Sigmoid colon (tissue), 7 donors: ENCODE results near the gene AMFR. TPM values are rescaled to one million over a fixed set of nuclear protein-coding genes. Genes with fewer than 3 reads are reported as not detected.

ENCODE experiments used
- DNase-seq: peaks from one replicate; pipeline ENCODE4 v3.0.0-alpha.2; 2019
- H3K27ac ChIP-seq, 4 donors: fragments of 200-600 bp; sonication (generic); one replicate each; pipeline ENCODE4 v1.5.1; 2016 to 2019; ENCODE audit warnings: mild to moderate bottlenecking in 1 of 4
- H3K27me3 ChIP-seq, 3 donors: fragments of 200-600 bp; sonication (generic); one replicate each; pipeline ENCODE4 v1.5.1; 2019; ENCODE audit warnings: mild to moderate bottlenecking in 1 of 3
- H3K36me3 ChIP-seq, 4 donors: fragments of 200-600 bp; sonication (generic); one replicate each; pipeline ENCODE4 v1.5.1; 2016 to 2019
- H3K4me1 ChIP-seq, 4 donors: fragments of 200-600 bp; sonication (generic); one replicate each; pipeline ENCODE4 v1.5.1; 2017 to 2019
- H3K4me3 ChIP-seq, 4 donors: fragments of 200-600 bp; sonication (generic); one replicate each; pipeline ENCODE4 v1.5.1; 2017 to 2019; ENCODE audit warnings: mild to moderate bottlenecking in 2 of 4, moderate library complexity in 1 of 4
- H3K9me3 ChIP-seq, 4 donors: fragments of 200-600 bp in 3 of 4; sonication (generic) in 3 of 4; one replicate each; pipeline versions ENCODE4 v1.5.1 to v1.6.1; 2013 to 2019
- EP300 ChIP-seq, 4 donors: sonication (generic); formaldehyde crosslinking; IDR thresholded peaks; one replicate each; pipeline ENCODE4 v1.6.1; 2017; ENCODE audit warnings: antibody characterized with exemption in 4 of 4
- POLR2A ChIP-seq, 2 donors: fragments of 450-650 bp; IDR thresholded peaks; one replicate each; pipeline ENCODE4 v1.6.1; 2016; ENCODE audit warnings: antibody characterized with exemption in 2 of 2, mild to moderate bottlenecking in 2 of 2, moderate library complexity in 2 of 2
- POLR2AphosphoS5 ChIP-seq, 4 donors: sonication (generic); formaldehyde crosslinking; IDR thresholded peaks; one replicate each; pipeline ENCODE4 v1.6.1; 2017; ENCODE audit warnings: antibody characterized with exemption in 4 of 4
- WGBS, 2 donors: extraction: QIAGEN DNeasy Blood & Tissue Kit; methylation state at CpG; one replicate each; pipeline ENCODE4 v1.1.7; 2013; 5-methylcytosine and 5-hydroxymethylcytosine counted together
- intact Hi-C: fragments of 100-400 bp; cut with DNase I; formaldehyde crosslinking; loops from one replicate; pipeline ENCODE4 v1.15.1; 2023
- polyA plus RNA-seq, 3 donors: library from polyadenylated mRNA; stranded (reverse); fragments of 200-250 nt; gene quantifications; one replicate each; pipeline ENCODE4 v1.2.3, GENCODE V29; 2013
- total RNA-seq, 4 donors: library from RNA; depleted of rRNA; stranded (reverse); fragments of >200 nt; gene quantifications; one replicate each; pipeline ENCODE4 v1.1.0, GENCODE V29; 2016
- TF ChIP-seq, protein P1 (sequence below), 4 experiments: fragments of 450-650 bp in 3 of 4; fragments of 200-600 bp in 1 of 4; IDR thresholded peaks; one replicate each; pipeline ENCODE4 v1.5.1; 2016 to 2019; ENCODE audit warnings: antibody characterized with exemption in 4 of 4, mild to moderate bottlenecking in 3 of 4, moderate library complexity in 2 of 4
- donor health status: healthy with polysubstance abuse.
- donor health status: Bipolar disorder and iron deficiency.
- donor health status: healthy.

The AMFR gene
- total and polyA plus RNA-seq, 7 donors, result 22.4 to 201 (median 111) TPM

DNA sequence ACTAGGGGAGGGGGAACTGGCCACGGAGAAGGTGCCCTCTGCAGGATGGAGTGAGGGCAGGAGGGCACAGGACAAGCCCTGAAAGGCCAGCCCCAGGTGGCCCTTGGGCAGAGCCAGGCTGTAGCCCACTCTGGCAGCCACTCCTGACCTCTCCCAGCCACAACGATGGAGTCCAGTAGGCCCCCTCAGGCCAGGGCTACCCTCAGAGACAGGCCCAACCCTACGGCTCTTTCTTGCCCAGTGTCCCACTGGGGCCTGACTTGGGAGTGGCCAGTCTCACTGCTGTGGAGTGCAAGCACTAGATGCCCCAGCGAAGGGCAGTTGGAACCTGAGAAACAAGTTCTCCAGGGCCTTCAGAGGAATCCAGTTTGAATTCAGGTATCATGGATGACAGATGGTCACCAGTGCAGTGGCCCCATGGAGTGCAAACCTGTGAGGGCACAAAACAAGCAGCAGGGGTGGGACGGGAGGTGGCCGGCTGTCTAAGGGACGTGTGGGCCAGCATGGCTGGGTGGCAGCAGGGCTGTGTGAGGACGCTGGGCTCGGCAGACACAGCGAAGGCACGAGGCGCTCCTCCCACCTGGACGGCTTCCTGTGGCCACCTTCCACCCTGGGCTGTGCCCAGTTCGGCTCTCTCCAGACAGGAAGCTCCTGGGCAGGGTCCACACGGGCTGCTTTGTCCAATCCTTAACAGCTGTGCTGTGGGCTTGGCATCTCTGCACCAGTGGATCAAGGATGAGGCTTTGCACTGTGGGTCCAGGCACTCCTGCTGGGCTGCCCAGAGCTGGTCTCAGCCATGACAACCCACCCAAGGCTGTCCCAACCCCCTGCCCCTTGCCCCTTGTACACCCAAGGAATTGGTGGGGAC lies 72.1 kb downstream of the AMFR start:
- Histone ChIP-seq H3K4me1 (peaks cover 0 to 21% (median 15%) of the 10 kb centered on the region in 4 donors), H3K4me3 (no peak overlapping the region), H3K9me3 (no peaks in the 10 kb centered on the region), H3K27me3 (no peaks in the 10 kb centered on the region), H3K27ac (no peak overlapping the region), H3K36me3 (peaks cover 0 to 24% (median 0%) of the 10 kb centered on the region in 4 donors)
- TF ChIP-seq POLR2A (IDR thresholded peaks at IDR 0.05) (no peak), POLR2AphosphoS5 (IDR thresholded peaks at IDR 0.05) (no peak), EP300 (IDR thresholded peaks at IDR 0.05) (no peak)
- TF ChIP-seq, protein P1, sequence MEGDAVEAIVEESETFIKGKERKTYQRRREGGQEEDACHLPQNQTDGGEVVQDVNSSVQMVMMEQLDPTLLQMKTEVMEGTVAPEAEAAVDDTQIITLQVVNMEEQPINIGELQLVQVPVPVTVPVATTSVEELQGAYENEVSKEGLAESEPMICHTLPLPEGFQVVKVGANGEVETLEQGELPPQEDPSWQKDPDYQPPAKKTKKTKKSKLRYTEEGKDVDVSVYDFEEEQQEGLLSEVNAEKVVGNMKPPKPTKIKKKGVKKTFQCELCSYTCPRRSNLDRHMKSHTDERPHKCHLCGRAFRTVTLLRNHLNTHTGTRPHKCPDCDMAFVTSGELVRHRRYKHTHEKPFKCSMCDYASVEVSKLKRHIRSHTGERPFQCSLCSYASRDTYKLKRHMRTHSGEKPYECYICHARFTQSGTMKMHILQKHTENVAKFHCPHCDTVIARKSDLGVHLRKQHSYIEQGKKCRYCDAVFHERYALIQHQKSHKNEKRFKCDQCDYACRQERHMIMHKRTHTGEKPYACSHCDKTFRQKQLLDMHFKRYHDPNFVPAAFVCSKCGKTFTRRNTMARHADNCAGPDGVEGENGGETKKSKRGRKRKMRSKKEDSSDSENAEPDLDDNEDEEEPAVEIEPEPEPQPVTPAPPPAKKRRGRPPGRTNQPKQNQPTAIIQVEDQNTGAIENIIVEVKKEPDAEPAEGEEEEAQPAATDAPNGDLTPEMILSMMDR (IDR thresholded peaks at IDR 0.05), result no peak
- intact Hi-C loops, result no loop called here
- 82 to 88% methylated on average over 15 of the region's 15 CpGs for WGBS, 2 donors
- peak; percentile 55 for DNase-seq

DNA sequence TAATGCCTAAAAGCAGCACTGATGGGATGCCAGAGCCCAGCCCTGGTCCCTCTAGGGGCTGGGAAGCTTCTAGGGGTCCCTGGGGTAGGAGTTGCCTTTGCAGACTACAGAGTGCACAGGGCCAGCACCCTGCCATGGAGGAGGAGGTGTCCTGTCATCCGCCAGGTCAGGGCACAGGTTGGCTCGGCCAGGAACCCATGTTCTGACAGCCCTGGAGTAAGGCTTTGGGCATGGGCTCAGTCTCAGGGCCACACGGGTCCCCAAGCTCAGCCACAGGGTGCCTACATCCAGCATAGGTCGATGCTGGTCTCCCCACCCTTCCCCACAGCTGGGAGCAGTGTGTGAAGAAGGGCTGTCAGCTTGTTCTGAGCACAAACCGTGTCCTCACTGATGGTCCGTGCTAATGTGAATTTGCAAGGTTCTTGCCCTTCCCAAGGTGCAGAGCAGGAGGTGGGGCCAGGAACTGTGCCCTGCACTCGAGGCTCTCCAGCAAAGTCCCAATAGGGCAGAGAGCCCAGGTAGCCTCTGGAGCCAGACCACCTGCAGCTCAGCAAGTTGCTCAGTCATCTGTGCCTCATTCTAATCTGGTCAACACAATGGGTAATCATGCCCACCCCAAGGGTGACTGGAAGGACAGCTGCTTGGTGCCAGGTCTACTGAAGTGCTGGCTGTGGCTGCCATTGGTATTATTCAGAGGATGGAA lies 72.8 kb downstream of the AMFR start:
- intact Hi-C loops, result no loop called here

DNA sequence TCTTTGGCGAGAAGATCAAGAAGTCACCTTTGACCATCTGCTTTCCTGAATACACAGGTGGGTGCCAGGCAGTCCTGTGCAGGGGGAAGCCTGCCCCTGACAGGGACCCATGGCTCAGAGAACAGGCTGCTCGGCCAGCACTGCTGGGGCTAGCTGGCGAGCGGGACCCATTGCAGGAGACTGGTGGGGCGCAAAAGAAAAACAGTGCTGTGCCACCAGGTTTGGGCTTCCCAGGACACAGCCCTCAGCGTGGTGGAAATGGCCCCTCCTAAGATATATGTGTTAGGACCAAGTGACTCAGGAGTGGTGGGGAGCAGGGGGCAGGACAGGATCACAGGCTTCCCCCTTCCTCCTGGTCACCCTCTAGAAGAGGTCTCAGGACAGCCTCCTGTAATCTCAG lies 73.9 kb downstream of the AMFR start:
- Histone ChIP-seq H3K4me1 (peaks cover 0 to 9% (median 8%) of the 10 kb centered on the region in 4 donors), H3K9me3 (no peaks in the 10 kb centered on the region), H3K27ac (no peak overlapping the region), H3K4me3 (no peak overlapping the region), H3K27me3 (no peaks in the 10 kb centered on the region), H3K36me3 (peaks cover 0 to 31% (median 0%) of the 10 kb centered on the region in 4 donors)
- intact Hi-C loops, result no loop called here
- peak; percentile 46 for DNase-seq
- no peak for TF ChIP-seq EP300 (IDR thresholded peaks at IDR 0.05)
- no peak for TF ChIP-seq POLR2AphosphoS5 (IDR thresholded peaks at IDR 0.05)
- WGBS, 2 donors, result 84 to 89% methylated on average over 6 of the region's 6 CpGs

More for the DNA sequence above, 72.8 kb downstream of the AMFR start:
- H3K4me1 ChIP-seq, result peaks cover 0 to 18% (median 13%) of the 10 kb centered on the region in 4 donors
- H3K4me3 ChIP-seq, result no peak overlapping the region
- H3K36me3 ChIP-seq, result peaks cover 0 to 27% (median 0%) of the 10 kb centered on the region in 4 donors
- WGBS, 2 donors, result 62 to 74% methylated on average over 7 of the region's 7 CpGs
- H3K9me3 ChIP-seq, result no peaks in the 10 kb centered on the region
- peak; percentile 62 for DNase-seq
- H3K27me3 ChIP-seq, result no peaks in the 10 kb centered on the region
- no peak for TF ChIP-seq POLR2AphosphoS5 (IDR thresholded peaks at IDR 0.05)
- no peak for TF ChIP-seq POLR2A (IDR thresholded peaks at IDR 0.05)
- TF ChIP-seq, protein P1 (IDR thresholded peaks at IDR 0.05), result no peak
- no peak for TF ChIP-seq EP300 (IDR thresholded peaks at IDR 0.05)
- H3K27ac ChIP-seq, result no peak overlapping the region

GRCh38 chr16:56350491-56351405 lies 74.6 kb downstream of the AMFR start:
- no peak overlapping the region for H3K27ac ChIP-seq
- no peaks in the 10 kb centered on the region for H3K27me3 ChIP-seq
- 86 to 88% methylated on average over 22 of the region's 22 CpGs for WGBS, 2 donors
- intact Hi-C loops, result no loop called here
- TF ChIP-seq EP300 (IDR thresholded peaks at IDR 0.05) (no peak), POLR2A (IDR thresholded peaks at IDR 0.05) (no peak), POLR2AphosphoS5 (IDR thresholded peaks at IDR 0.05) (no peak)
- TF ChIP-seq, protein P1 (IDR thresholded peaks at IDR 0.05), result no peak
- H3K4me1 ChIP-seq, result peaks cover 0 to 2% (median 1%) of the 10 kb centered on the region in 4 donors
- H3K9me3 ChIP-seq, result no peaks in the 10 kb centered on the region
- H3K4me3 ChIP-seq, result no peak overlapping the region
- peaks cover 0 to 38% (median 1%) of the 10 kb centered on the region in 4 donors for H3K36me3 ChIP-seq
- peak; percentile 33 for DNase-seq
